CD14-positive monocyte (primary cell): ENCODE data around the gene CPED1. TPM values are rescaled to one million over a fixed set of nuclear protein-coding genes. Genes with fewer than 3 reads are reported as not detected.

Experiments
- DNase-seq, 3 donors: peaks; one replicate each; pipeline ENCODE4 v3.0.0-alpha.2; 2011 to 2022
- H2AFZ ChIP-seq: 2 replicates; pipeline ENCODE4 v1.6.0; 2012; ENCODE audit warnings: mild to moderate bottlenecking, low read depth, low read length, inconsistent platforms; ENCODE audit not compliant: insufficient read depth, poor library complexity, severe bottlenecking
- H3K27ac ChIP-seq, 2 donors: 1 replicate in 1 of 2; 2 replicates in 1 of 2; pipeline ENCODE4 v1.5.1; 2012 to 2013; ENCODE audit warnings: low read length in 2 of 2, control low read depth in 1 of 2, inconsistent platforms in 1 of 2, low read depth in 1 of 2, mild to moderate bottlenecking in 1 of 2
- H3K27me3 ChIP-seq, 2 donors: one replicate each; pipeline versions ENCODE4 v1.6.0 to v1.6.1; 2011 to 2013; ENCODE audit warnings: low read length in 2 of 2; ENCODE audit not compliant: control insufficient read depth in 2 of 2, insufficient read depth in 2 of 2
- H3K36me3 ChIP-seq, 2 donors: replicated peaks in 1 of 2; 1 replicate in 1 of 2; 2 replicates in 1 of 2; pipeline versions ENCODE4 v1.5.1 to v1.6.1; 2012 to 2013; ENCODE audit warnings: low read length in 2 of 2, control low read depth in 1 of 2, inconsistent platforms in 1 of 2, mild to moderate bottlenecking in 1 of 2; ENCODE audit not compliant: insufficient read depth in 2 of 2, control insufficient read depth in 1 of 2
- H3K4me1 ChIP-seq, 2 donors: 1 replicate in 1 of 2; 2 replicates in 1 of 2; pipeline versions ENCODE4 v1.5.1 to v1.6.1; 2012 to 2013; ENCODE audit warnings: low read length in 2 of 2, control low read depth in 1 of 2, inconsistent platforms in 1 of 2, mild to moderate bottlenecking in 1 of 2, moderate library complexity in 1 of 2; ENCODE audit not compliant: insufficient read depth in 2 of 2, control insufficient read depth in 1 of 2
- H3K4me2 ChIP-seq: replicated peaks from 2 replicates; pipeline ENCODE3; 2012; ENCODE audit warnings: low read length, moderate library complexity, mild to moderate bottlenecking; ENCODE audit not compliant: poor library complexity, severe bottlenecking; ENCODE audit errors: extremely low read depth
- H3K4me3 ChIP-seq, 3 experiments: fragments of 200-600 bp in 1 of 3; sonication (generic) in 1 of 3; replicated peaks in 1 of 3; 1 replicate in 2 of 3; 2 replicates in 1 of 3; pipeline ENCODE4 v1.5.1; 2011 to 2013; ENCODE audit warnings: low read length in 3 of 3, mild to moderate bottlenecking in 3 of 3, control low read depth in 2 of 3, low read depth in 2 of 3, inconsistent platforms in 1 of 3, moderate library complexity in 1 of 3
- H3K79me2 ChIP-seq: 2 replicates; pipeline ENCODE4 v1.6.0; 2012; ENCODE audit warnings: mild to moderate bottlenecking, control low read depth, inconsistent platforms, low read length, moderate library complexity; ENCODE audit not compliant: insufficient read depth
- H3K9ac ChIP-seq: 2 replicates; pipeline ENCODE4 v1.6.0; 2017; ENCODE audit warnings: low read length, mild to moderate bottlenecking; ENCODE audit not compliant: insufficient read depth, poor library complexity, severe bottlenecking
- H3K9me3 ChIP-seq, 2 donors: replicated peaks in 1 of 2; 1 replicate in 1 of 2; 2 replicates in 1 of 2; pipeline versions ENCODE4 v1.5.1 to v1.6.1; 2012 to 2013; ENCODE audit warnings: low read length in 2 of 2, control low read depth in 1 of 2; ENCODE audit not compliant: control insufficient read depth in 1 of 2, insufficient read depth in 1 of 2
- H4K20me1 ChIP-seq: 2 replicates; pipeline ENCODE4 v1.6.0; 2012; ENCODE audit warnings: mild to moderate bottlenecking, low read length, control low read depth, moderate library complexity; ENCODE audit not compliant: insufficient read depth
- H3K27ac Mint-ChIP-seq, 7 donors: one replicate each; pipeline ENCODE4 v1.8.0; 2020; ENCODE audit warnings: mild to moderate bottlenecking in 7 of 7, mixed read lengths in 7 of 7, moderate library complexity in 6 of 7, inconsistent platforms in 2 of 7
- H3K27me3 Mint-ChIP-seq, 3 donors: one replicate each; pipeline ENCODE4 v1.8.0; 2021 to 2022; ENCODE audit warnings: low read depth in 3 of 3, mild to moderate bottlenecking in 3 of 3, mixed read lengths in 3 of 3, moderate library complexity in 3 of 3, inconsistent platforms in 1 of 3
- H3K36me3 Mint-ChIP-seq, 2 donors: one replicate each; pipeline ENCODE4 v1.8.0; 2020; ENCODE audit warnings: mixed read lengths in 2 of 2, inconsistent platforms in 1 of 2, mild to moderate bottlenecking in 1 of 2
- H3K4me1 Mint-ChIP-seq: one replicate; pipeline ENCODE4 v1.8.0; 2020; ENCODE audit warnings: mild to moderate bottlenecking, mixed read lengths
- H3K4me3 Mint-ChIP-seq, 2 donors: one replicate each; pipeline ENCODE4 v1.8.0; 2020; ENCODE audit warnings: mild to moderate bottlenecking in 2 of 2, mixed read lengths in 2 of 2, moderate library complexity in 1 of 2
- H3K9me3 Mint-ChIP-seq, 7 donors: one replicate each; pipeline ENCODE4 v1.8.0; 2020 to 2022; ENCODE audit warnings: mixed read lengths in 7 of 7, mild to moderate bottlenecking in 6 of 7, moderate library complexity in 6 of 7, inconsistent platforms in 2 of 7
- CTCF ChIP-seq: fragments of 200-600 bp; IDR thresholded peaks from one replicate; pipeline ENCODE4 v1.8.0; 2022; ENCODE audit warnings: antibody characterized with exemption, mild to moderate bottlenecking
- WGBS: methylation state at CpG from one replicate; pipeline ENCODE4 v1.1.5; 2013; ENCODE audit warnings: missing lambda C conversion rate; ENCODE audit not compliant: insufficient coverage; 5-methylcytosine and 5-hydroxymethylcytosine counted together
- intact Hi-C, 2 donors: fragments of 100-400 bp; cut with micrococcal nuclease; formaldehyde crosslinking; loops; one replicate each; pipeline versions ENCODE4 v1.15.0 to v1.15.1; 2023
- polyA plus RNA-seq, 3 donors: library from polyadenylated mRNA; depleted of rRNA in 1 of 3; unstranded in 2 of 3; stranded (reverse) in 1 of 3; fragments of 300-500 nt in 2 of 3; fragments of >200 nt in 1 of 3; fragmentation: Illumina TruSeq in 2 of 3; gene quantifications; 1 replicate in 2 of 3; 2 replicates in 1 of 3; pipeline ENCODE4 v1.2.3, GENCODE V29; 2012 to 2021

The CPED1 gene
- polyA plus RNA-seq, 3 donors: 9.8 to 30.0 (median 20.4) TPM

DNA sequence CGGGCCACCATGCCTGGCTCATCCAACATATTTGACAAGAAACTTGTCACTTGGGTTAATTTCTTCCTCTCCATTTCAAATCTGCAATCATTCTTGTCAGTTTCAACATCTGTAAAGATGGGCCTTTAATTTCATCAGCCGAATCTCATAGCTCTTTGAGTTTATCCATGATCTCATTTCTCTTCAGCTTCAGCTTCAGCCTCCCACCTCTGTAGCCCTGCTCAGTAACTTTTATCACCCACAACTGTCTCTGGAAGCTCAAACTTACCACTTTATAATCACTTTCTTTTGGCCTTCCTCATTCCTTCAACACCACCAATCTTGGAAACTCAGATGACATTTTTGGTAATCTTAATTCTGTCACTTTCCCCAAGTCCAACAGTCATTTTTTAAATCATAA is 83.2 kb downstream of the CPED1 start:
- no peak for TF ChIP-seq CTCF

DNA sequence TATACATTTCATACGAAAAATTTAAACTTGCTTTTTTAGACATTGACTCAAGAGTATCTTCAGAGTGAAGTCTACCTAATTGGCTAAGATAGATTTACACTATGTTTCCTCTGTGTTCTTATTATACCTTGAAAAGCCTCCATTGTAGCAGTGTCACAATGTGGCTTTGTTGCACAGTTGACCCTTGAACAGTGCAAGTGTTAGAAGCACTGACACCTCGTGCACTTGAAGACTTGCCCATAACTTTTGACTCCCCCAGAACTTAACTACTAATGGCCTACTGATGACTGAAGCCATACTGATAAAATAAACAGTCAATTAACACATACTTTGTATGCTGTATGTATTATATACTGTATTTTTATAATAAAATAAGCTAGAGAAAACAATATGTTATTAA is 84.3 kb downstream of the CPED1 start:
- TF ChIP-seq CTCF: no peak
- Mint-ChIP-seq H3K4me1 (peaks cover 5% of the 10 kb centered on the region), H3K27ac (peak overlapping the region in 1 of 7 donors; percentile 84), H3K4me3 (no peak overlapping the region), H3K36me3 (peaks cover 0 to 4% of the 10 kb centered on the region in 2 donors), H3K9me3 (peaks cover 0 to 2% (median 0%) of the 10 kb centered on the region in 7 donors), H3K27me3 (peaks cover 0 to 2% (median 2%) of the 10 kb centered on the region in 3 donors)
- no CpG with 5 or more reads among the region's 2 CpGs for WGBS
- no peaks in the 10 kb centered on the region for H4K20me1 ChIP-seq
- no peaks in the 10 kb centered on the region for H3K27me3 ChIP-seq
- no peaks in the 10 kb centered on the region for H3K36me3 ChIP-seq
- no peak for DNase-seq
- intact Hi-C loops: no loop called here
- no peak overlapping the region for H3K27ac ChIP-seq
- H3K4me2 ChIP-seq: no peak overlapping the region
- no peak overlapping the region for H2AFZ ChIP-seq
- no peak overlapping the region for H3K4me3 ChIP-seq
- H3K4me1 ChIP-seq: no peaks in the 10 kb centered on the region
- no peaks in the 10 kb centered on the region for H3K79me2 ChIP-seq
- no peak overlapping the region for H3K9ac ChIP-seq
- H3K9me3 ChIP-seq: no peaks in the 10 kb centered on the region

More for the DNA sequence above, 83.2 kb downstream of the CPED1 start:
- Mint-ChIP-seq H3K27ac (no peak overlapping the region), H3K27me3 (peaks cover 0 to 2% (median 0%) of the 10 kb centered on the region in 3 donors), H3K4me3 (no peak overlapping the region), H3K36me3 (peaks cover 0 to 4% of the 10 kb centered on the region in 2 donors), H3K4me1 (peaks cover 1% of the 10 kb centered on the region), H3K9me3 (peaks cover 0 to 2% (median 0%) of the 10 kb centered on the region in 7 donors)
- no peaks in the 10 kb centered on the region for H3K36me3 ChIP-seq
- H3K27me3 ChIP-seq: no peaks in the 10 kb centered on the region
- H2AFZ ChIP-seq: no peak overlapping the region
- no peak overlapping the region for H3K27ac ChIP-seq
- H3K9ac ChIP-seq: no peak overlapping the region
- intact Hi-C loops: no loop called here
- no peaks in the 10 kb centered on the region for H3K9me3 ChIP-seq
- DNase-seq: no peak
- 50% methylated on average over 2 of the region's 2 CpGs for WGBS
- H3K79me2 ChIP-seq: no peaks in the 10 kb centered on the region
- H3K4me1 ChIP-seq: no peaks in the 10 kb centered on the region
- H3K4me3 ChIP-seq: no peak overlapping the region
- H3K4me2 ChIP-seq: no peak overlapping the region
- no peaks in the 10 kb centered on the region for H4K20me1 ChIP-seq
